NCI-H2171 treated with DMSO at 0.1 percent for 48 hours (cell line): ENCODE measurements around the gene IGFL1.
"Not testable (repeated sequence)": the region's sequence is repeated elsewhere in the genome, so short reads cannot be mapped to it uniquely, and the experiment has no call there.

ENCODE experiments used
- DNase-seq: peaks from one replicate; lab custom pipeline; 2025; lab: John Stamatoyannopoulos, UW

The IGFL1 gene

GRCh38 chr19:46229442-46229841 is at the start of gene IGFL1:
IGFL1 (plus strand) TSS chr19:46229742; CDS start chr19:46229775, 33 bp downstream.
- no peak for DNase-seq

DNA sequence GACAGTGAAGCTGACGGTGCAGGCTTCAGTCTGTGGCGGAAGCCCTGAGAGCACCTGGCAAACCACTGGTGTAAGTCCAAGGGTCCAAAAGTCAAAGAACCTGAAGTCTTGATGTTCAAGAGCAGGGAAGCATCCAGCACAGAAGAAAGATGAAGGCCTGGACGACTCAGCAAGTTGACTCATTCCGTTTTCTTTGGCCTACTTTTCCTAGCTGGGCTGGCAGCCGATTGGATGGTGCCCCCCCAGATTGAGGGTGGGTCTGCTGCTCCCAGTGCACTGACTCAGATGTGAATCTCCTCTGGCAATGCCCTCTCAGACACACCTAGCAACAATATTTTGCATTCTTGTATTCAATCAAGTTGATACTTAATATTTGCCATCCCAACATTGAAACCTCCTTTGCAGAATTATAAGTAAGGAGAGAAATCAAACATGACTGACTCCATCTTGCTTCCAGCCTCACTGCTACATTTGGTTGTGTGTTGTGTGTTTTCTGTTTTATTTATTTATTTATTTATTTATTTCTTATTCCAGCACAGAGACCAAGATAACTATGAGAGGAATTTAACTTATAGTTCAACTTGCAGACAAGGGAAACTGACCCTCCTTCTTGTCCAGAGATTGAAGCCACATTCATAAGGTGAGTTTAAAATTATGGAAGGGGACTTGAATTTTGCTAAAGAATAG is 48.7 kb upstream of the IGFL1 start:
- no peak for DNase-seq

GRCh38 chr19:46181388-46181779 is 48.2 kb upstream of the IGFL1 start:
- DNase-seq: no peak

DNA sequence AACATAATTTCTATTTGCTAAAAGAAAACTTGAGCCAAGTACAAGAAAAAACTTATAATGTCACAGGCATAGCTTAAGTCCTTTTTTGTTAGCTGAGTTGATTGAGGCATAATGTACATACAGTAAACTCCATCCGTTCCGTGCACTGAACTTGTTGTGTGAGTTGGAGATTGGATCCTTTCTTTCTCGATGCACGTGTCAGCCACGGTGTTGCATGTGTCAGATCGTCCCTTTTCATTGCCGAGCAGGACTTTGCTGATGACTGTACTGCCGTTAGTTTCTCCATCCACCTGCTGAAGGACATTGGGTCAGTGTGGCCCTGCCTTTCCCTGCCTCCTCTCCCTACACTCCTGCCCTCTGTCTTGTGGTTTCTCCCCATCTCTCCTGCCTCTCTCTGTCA is 47.1 kb upstream of the IGFL1 start:
- DNase-seq: no peak

DNA sequence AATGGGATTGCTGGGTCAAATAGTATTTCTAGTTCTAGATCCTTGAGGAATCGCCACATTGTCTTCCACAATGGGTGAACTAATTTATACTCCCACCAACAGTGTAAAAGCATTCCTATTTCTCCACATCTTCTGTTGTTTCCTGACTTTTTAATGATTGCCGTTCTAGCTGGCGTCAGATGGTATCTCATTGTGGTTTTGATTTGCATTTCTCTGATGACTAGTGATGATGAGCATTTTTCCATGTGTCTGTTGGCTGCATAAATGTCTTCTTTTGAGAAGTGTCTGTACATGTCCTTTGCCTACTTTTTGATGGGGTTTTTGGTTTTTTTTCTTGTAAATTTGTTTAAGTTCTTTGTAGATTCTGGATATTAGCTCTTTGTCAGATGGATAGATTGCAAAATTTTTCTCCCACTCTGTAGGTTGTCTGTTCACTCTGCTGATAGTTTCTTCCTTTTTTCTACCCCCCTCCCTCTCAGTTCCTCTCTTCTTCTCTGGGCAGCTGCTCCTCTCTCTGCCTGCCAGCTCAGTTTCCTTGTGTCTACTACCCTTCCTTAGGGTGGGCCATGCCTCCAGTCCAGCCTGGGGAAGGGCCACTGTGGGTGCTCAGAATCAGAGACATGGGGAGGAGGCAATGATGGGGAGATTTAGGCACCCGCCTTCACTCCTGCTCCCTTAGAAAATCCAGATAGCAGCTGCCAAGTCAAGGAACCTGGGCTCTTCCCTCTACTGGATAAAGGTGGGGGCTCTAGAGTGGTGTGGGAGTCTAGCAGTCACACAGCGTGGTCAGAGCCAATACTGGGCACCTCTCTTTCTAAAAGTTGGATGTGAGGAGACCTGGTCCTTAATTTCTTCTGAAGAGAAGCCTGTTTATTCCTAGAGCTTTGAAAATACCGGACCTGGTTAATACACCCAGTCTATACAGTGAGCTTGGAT is 44.5 kb upstream of the IGFL1 start:
- DNase-seq: not testable (repeated sequence)

- no peak for DNase-seq
Observed at GRCh38 chr19:46186101-46186716, 43.3 kb upstream of the IGFL1 start.

DNA sequence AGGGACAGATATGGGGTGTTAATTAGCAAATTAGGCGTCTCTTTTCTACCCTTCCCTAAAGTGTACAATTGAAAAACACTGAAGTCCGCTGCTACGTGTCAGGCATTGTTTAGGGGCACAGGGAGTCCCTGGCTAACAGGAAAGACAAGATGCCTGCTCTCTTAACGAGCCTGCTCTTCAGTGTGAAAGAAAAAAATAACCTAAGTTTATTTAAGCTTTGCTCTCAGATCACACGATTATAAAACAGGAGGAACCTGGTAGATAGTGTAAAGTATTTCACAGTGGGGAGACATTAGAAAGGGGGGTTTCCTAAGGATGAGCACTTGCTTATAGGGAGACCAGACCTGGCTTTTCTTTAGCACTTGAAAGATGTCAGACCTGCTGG is 42.8 kb upstream of the IGFL1 start:
- DNase-seq: no peak

DNA sequence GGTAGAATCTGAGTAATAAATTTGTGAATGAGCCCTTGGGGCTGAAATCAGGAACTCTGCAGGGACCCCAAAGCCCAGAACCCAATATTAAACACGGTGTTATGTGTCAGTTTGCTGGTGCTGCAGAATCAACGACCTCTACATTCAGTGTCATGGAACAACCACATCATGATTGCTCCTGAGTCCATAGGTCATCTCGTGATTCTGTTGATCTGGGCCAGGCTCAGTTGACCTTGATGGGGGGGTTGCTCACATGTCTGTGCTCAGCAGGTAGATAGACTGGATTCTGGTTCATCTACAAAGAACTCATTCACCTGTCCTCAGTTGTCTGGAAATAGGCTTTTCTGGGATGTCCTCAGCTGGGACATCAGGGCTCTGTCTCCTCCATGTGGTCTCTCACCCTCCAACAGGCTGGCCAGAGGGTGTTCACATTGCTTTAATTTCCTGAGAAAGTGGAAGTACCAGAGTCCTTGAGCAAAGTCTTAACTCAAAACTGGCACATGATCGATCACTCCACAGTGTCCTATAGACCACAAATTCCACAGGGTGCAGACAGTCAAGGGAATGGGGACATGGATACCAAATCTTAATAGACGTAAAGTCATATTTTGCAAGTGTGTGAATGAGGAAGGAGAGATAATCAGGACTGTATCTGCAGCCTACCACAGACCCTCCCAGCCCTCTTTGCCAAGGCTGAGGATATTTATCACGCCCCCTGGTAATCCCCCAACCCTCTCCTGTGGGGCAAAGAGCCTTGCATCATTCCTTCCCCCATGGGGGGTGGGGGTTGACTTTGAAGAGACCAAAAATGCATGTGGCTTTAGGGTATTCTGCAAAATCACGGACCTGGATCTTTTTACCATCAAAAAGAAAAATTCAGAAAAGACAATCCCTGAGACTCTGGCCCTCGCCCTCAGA is 39.3 kb upstream of the IGFL1 start:
- no peak for DNase-seq

GRCh38 chr19:46191356-46191755 is 38.2 kb upstream of the IGFL1 start:
- no peak for DNase-seq

- no peak for DNase-seq
Observed at GRCh38 chr19:46191972-46192371, 37.6 kb upstream of the IGFL1 start.

- not testable (repeated sequence) for DNase-seq
Observed at GRCh38 chr19:46192626-46192991, 36.9 kb upstream of the IGFL1 start.

GRCh38 chr19:46192992-46193650 is 36.4 kb upstream of the IGFL1 start:
- no peak for DNase-seq

GRCh38 chr19:46193678-46194077 is 35.9 kb upstream of the IGFL1 start:
- no peak for DNase-seq

GRCh38 chr19:46195104-46195503 is 34.4 kb upstream of the IGFL1 start:
- DNase-seq: no peak

- DNase-seq: not testable (repeated sequence)
Observed at GRCh38 chr19:46195919-46196318, 33.6 kb upstream of the IGFL1 start.

- DNase-seq: no peak
Observed at GRCh38 chr19:46196410-46197124, 33.0 kb upstream of the IGFL1 start.

DNA sequence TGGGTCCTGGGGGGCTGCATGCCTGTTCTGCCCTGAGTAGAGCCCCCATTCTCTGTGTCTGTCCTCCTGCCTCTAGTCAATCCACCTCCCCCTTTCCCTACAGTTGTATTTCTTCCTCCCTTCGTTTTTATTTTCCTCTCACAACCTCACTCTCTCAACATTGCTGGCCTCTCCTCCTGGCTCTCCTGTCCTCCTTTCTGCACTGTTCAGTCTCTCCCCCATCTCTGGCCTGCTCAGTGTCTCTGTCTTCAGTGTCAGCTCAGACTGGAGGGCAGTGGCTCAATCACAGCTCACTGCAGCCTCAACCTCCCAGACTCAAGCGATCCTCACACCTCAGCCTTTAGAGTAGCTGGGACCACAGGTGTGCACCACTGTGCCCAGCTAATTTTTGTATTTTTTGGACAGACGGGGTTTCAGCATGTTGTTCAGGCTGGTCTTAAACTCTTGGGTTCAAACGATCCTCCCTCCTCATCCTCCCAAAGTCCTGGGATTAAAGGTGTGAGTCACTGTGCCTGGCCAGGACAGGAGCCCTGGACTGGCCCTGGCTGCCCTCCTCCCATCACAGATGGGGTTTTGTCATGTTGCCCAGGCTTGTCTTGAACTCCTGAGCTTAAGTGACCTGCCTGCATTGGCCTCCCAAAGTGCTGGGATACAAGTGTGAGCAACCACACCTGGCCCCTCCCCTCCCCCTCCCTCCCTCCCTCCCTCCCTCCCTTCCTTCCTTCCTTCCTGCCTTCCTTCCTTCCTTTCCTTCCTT is 32.0 kb upstream of the IGFL1 start:
- DNase-seq: no peak

- no peak for DNase-seq
Observed at GRCh38 chr19:46198756-46199155, 30.8 kb upstream of the IGFL1 start.

DNA sequence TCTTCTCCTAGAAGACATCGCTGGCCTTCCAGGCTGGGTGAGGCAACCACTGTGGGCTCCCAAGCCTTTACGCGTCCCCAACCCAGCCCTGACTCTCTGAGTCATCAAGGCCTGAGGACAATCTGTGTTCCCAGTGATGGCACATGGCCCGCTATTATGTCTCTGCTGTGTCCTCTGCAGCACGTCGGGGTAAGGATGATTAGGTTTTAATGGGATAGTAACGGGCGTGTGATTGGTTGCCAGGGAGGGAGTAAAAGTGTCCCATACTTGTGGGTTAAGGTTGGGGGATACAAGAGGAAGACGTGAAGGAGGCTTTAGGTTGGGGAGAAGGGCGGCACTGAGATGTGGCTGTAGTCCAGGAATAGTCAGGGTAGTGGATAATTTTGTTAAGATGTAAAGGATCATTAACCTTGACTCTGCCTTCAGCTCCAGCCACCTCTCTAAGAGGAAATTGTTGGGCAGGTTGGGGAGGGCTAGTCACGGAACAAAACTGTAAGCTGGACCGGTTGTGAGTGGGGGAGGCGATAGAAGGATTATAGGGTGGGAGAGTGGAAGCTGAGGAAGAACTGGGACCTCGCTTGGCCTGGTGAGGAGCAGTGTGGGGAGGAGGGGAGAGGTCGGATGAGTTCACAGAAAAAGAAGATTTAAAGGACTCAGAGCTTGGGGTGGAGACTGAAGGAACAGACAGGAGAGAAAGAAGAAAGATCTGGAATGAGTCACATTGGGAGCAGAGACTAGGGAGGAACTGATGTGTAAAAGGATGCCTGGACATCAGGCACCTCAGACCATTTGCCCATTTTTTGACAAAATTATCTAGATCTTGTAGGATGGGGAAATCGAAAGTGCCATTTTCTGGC is 27.9 kb upstream of the IGFL1 start:
- DNase-seq: no peak
